ENCODE results near the gene DKK1. TPM values are rescaled to one million over a fixed set of nuclear protein-coding genes. Genes with fewer than 3 reads are reported as not detected.
A peak's percentile ranks its signal among the peaks of the same experiment; 100 is the strongest.

Gene DKK1
- total and polyA plus RNA-seq, 4 experiments from 2014 or later, result not detected

GRCh38 chr10:52279546-52279945 is 34.5 kb upstream of the DKK1 start:
- Mint-ChIP-seq H3K36me3 (no peaks in the 10 kb centered on the region), H3K4me1 (no peaks in the 10 kb centered on the region), H3K27ac (no peak overlapping the region), H3K9me3 (peaks cover 0 to 10% (median 7%) of the 10 kb centered on the region in 8 donors), H3K4me3 (no peak overlapping the region), H3K27me3 (no peaks in the 10 kb centered on the region)
- Histone ChIP-seq H3K4me1 (ENCODE audit: insufficient read depth, low read length) (no peaks in the 10 kb centered on the region), H3K9me3 (ENCODE audit: control insufficient read depth in 1 of 2, low read length in 2 of 2) (no peaks in the 10 kb centered on the region), H3K4me3 (ENCODE audit: low read length in 2 of 2) (no peak overlapping the region), H3K27ac (ENCODE audit: low read depth, low read length) (no peak overlapping the region), H3K27me3 (ENCODE audit: insufficient read depth, low read length) (no peaks in the 10 kb centered on the region), H3K36me3 (ENCODE audit: insufficient read depth, low read length) (no peaks in the 10 kb centered on the region)
- DNase-seq, result no peak
- intact Hi-C loops (cut with micrococcal nuclease), result no loop called here
- ChIA-PET CTCF (ENCODE audit: partially characterized antibody) (no interaction called here), POLR2A (ENCODE audit: partially characterized antibody) (no interaction called here)

GRCh38 chr10:52280051-52280450 is 34.0 kb upstream of the DKK1 start:
- H3K36me3 Mint-ChIP-seq, result no peaks in the 10 kb centered on the region

GRCh38 chr10:52283174-52283573 is 30.9 kb upstream of the DKK1 start:
- Mint-ChIP-seq H3K27ac (no peak overlapping the region), H3K4me1 (no peaks in the 10 kb centered on the region), H3K9me3 (peaks cover 0 to 1% (median 0%) of the 10 kb centered on the region in 8 donors), H3K4me3 (no peak overlapping the region), H3K27me3 (no peaks in the 10 kb centered on the region), H3K36me3 (no peaks in the 10 kb centered on the region)
- Histone ChIP-seq H3K27me3 (ENCODE audit: insufficient read depth, low read length) (no peaks in the 10 kb centered on the region), H3K9me3 (ENCODE audit: control insufficient read depth in 1 of 2, low read length in 2 of 2) (no peaks in the 10 kb centered on the region), H3K27ac (ENCODE audit: low read depth, low read length) (no peak overlapping the region), H3K36me3 (ENCODE audit: insufficient read depth, low read length) (no peaks in the 10 kb centered on the region), H3K4me1 (ENCODE audit: insufficient read depth, low read length) (no peaks in the 10 kb centered on the region), H3K4me3 (ENCODE audit: low read length in 2 of 2) (no peak overlapping the region)
- intact Hi-C loops (cut with micrococcal nuclease), result no loop called here
- DNase-seq, result no peak
- POLR2A ChIA-PET (ENCODE audit: partially characterized antibody), result no interaction called here
- CTCF ChIA-PET (ENCODE audit: partially characterized antibody), result no interaction called here

More at GRCh38 chr10:52280051-52280450, 34.0 kb upstream of the DKK1 start:
- H3K27me3 ChIP-seq (ENCODE audit: insufficient read depth, low read length), result no peaks in the 10 kb centered on the region
- H3K36me3 ChIP-seq (ENCODE audit: insufficient read depth, low read length), result no peaks in the 10 kb centered on the region
- no peaks in the 10 kb centered on the region for H3K4me1 ChIP-seq (ENCODE audit: insufficient read depth, low read length)
- H3K4me3 ChIP-seq (ENCODE audit: low read length in 2 of 2), result no peak overlapping the region
- no peak for DNase-seq
- H3K9me3 Mint-ChIP-seq, result peaks cover 0 to 10% (median 5%) of the 10 kb centered on the region in 8 donors
- CTCF ChIA-PET (ENCODE audit: partially characterized antibody), result no interaction called here
- H3K27ac ChIP-seq (ENCODE audit: low read depth, low read length), result no peak overlapping the region
- H3K4me3 Mint-ChIP-seq, result no peak overlapping the region
- POLR2A ChIA-PET (ENCODE audit: partially characterized antibody), result no interaction called here
- H3K27me3 Mint-ChIP-seq, result no peaks in the 10 kb centered on the region
- no peaks in the 10 kb centered on the region for H3K9me3 ChIP-seq (ENCODE audit: control insufficient read depth in 1 of 2, low read length in 2 of 2)
- no peaks in the 10 kb centered on the region for H3K4me1 Mint-ChIP-seq
- H3K27ac Mint-ChIP-seq, result no peak overlapping the region
- intact Hi-C loops (cut with micrococcal nuclease), result no loop called here

- Histone ChIP-seq H3K4me1 (ENCODE audit: insufficient read depth, low read length) (no peaks in the 10 kb centered on the region), H3K27ac (ENCODE audit: low read depth, low read length) (no peak overlapping the region), H3K9me3 (ENCODE audit: control insufficient read depth in 1 of 2, low read length in 2 of 2) (no peaks in the 10 kb centered on the region), H3K4me3 (ENCODE audit: low read length in 2 of 2) (no peak overlapping the region), H3K36me3 (ENCODE audit: insufficient read depth, low read length) (no peaks in the 10 kb centered on the region), H3K27me3 (ENCODE audit: insufficient read depth, low read length) (no peaks in the 10 kb centered on the region)
- Mint-ChIP-seq H3K4me3 (no peak overlapping the region), H3K9me3 (peaks cover 0 to 1% (median 0%) of the 10 kb centered on the region in 8 donors), H3K27ac (peak overlapping the region in 1 of 7 donors; percentile 32), H3K4me1 (no peaks in the 10 kb centered on the region), H3K27me3 (no peaks in the 10 kb centered on the region), H3K36me3 (no peaks in the 10 kb centered on the region)
- intact Hi-C loops (cut with micrococcal nuclease), result no loop called here
- ChIA-PET CTCF (ENCODE audit: partially characterized antibody) (no interaction called here), POLR2A (ENCODE audit: partially characterized antibody) (no interaction called here)
- no peak for DNase-seq
These were observed 29.6 kb upstream of the DKK1 start for GRCh38 chr10:52284416-52285013.

- no peaks in the 10 kb centered on the region for H3K9me3 ChIP-seq (ENCODE audit: control insufficient read depth in 1 of 2, low read length in 2 of 2)
- Mint-ChIP-seq H3K27ac (no peak overlapping the region), H3K4me1 (no peaks in the 10 kb centered on the region), H3K27me3 (no peaks in the 10 kb centered on the region), H3K9me3 (no peaks in the 10 kb centered on the region), H3K4me3 (no peak overlapping the region), H3K36me3 (no peaks in the 10 kb centered on the region)
- no peaks in the 10 kb centered on the region for H3K36me3 ChIP-seq (ENCODE audit: insufficient read depth, low read length)
- DNase-seq, result no peak
- H3K4me3 ChIP-seq (ENCODE audit: low read length in 2 of 2), result no peak overlapping the region
- CTCF ChIA-PET (ENCODE audit: partially characterized antibody), result no interaction called here
- H3K27ac ChIP-seq (ENCODE audit: low read depth, low read length), result no peak overlapping the region
- H3K4me1 ChIP-seq (ENCODE audit: insufficient read depth, low read length), result no peaks in the 10 kb centered on the region
- H3K27me3 ChIP-seq (ENCODE audit: insufficient read depth, low read length), result no peaks in the 10 kb centered on the region
- intact Hi-C loops (cut with micrococcal nuclease), result no loop called here
- POLR2A ChIA-PET (ENCODE audit: partially characterized antibody), result no interaction called here
These were observed 26.2 kb upstream of the DKK1 start for GRCh38 chr10:52287866-52288265.

GRCh38 chr10:52297747-52298146 is 16.3 kb upstream of the DKK1 start:
- Mint-ChIP-seq H3K9me3 (peaks cover 0 to 4% (median 3%) of the 10 kb centered on the region in 8 donors), H3K4me3 (no peak overlapping the region), H3K27ac (no peak overlapping the region), H3K4me1 (no peaks in the 10 kb centered on the region), H3K36me3 (no peaks in the 10 kb centered on the region), H3K27me3 (no peaks in the 10 kb centered on the region)
- ChIA-PET CTCF (ENCODE audit: partially characterized antibody) (no interaction called here), POLR2A (ENCODE audit: partially characterized antibody) (no interaction called here)
- Histone ChIP-seq H3K27ac (ENCODE audit: low read depth, low read length) (no peak overlapping the region), H3K9me3 (ENCODE audit: control insufficient read depth in 1 of 2, low read length in 2 of 2) (no peaks in the 10 kb centered on the region), H3K27me3 (ENCODE audit: insufficient read depth, low read length) (no peaks in the 10 kb centered on the region), H3K4me1 (ENCODE audit: insufficient read depth, low read length) (no peaks in the 10 kb centered on the region), H3K4me3 (ENCODE audit: low read length in 2 of 2) (no peak overlapping the region), H3K36me3 (ENCODE audit: insufficient read depth, low read length) (no peaks in the 10 kb centered on the region)
- no peak for DNase-seq
- intact Hi-C loops (cut with micrococcal nuclease), result no loop called here

GRCh38 chr10:52300599-52301277 is 13.3 kb upstream of the DKK1 start:
- Mint-ChIP-seq H3K4me1 (no peaks in the 10 kb centered on the region), H3K4me3 (no peak overlapping the region), H3K36me3 (no peaks in the 10 kb centered on the region), H3K9me3 (peaks cover 0 to 4% (median 2%) of the 10 kb centered on the region in 8 donors), H3K27ac (no peak overlapping the region), H3K27me3 (no peaks in the 10 kb centered on the region)
- Histone ChIP-seq H3K4me1 (ENCODE audit: insufficient read depth, low read length) (no peaks in the 10 kb centered on the region), H3K27me3 (ENCODE audit: insufficient read depth, low read length) (no peaks in the 10 kb centered on the region), H3K4me3 (ENCODE audit: low read length in 2 of 2) (no peak overlapping the region), H3K36me3 (ENCODE audit: insufficient read depth, low read length) (no peaks in the 10 kb centered on the region), H3K9me3 (ENCODE audit: control insufficient read depth in 1 of 2, low read length in 2 of 2) (no peaks in the 10 kb centered on the region), H3K27ac (ENCODE audit: low read depth, low read length) (no peak overlapping the region)
- POLR2A ChIA-PET (ENCODE audit: partially characterized antibody), result no interaction called here
- no peak for DNase-seq
- CTCF ChIA-PET (ENCODE audit: partially characterized antibody), result no interaction called here
- intact Hi-C loops (cut with micrococcal nuclease), result no loop called here

Data from CD4-positive, alpha-beta memory T cell (primary cell).